Measurements from ENCODE around the gene TRAF5.

The TRAF5 gene

DNA sequence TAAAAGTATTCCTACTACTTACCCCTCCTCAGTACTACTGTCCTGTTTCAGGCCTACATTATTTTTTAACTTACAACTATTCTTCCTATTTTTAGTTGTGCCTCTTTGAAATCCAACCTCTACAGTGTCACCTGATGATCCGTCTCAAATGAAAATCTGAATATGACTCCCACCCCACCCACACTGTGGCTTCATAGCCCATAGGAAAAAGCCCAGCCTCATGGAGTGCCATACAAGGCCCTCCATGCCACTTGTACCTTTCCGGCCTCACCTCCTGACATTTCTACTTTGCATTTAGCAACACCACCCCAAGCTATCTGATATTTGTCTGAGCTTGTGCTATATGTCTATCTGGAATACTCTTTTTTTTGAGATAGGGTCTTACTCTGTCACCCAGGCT lies 49.3 kb downstream of the TRAF5 start:
- no peaks in the 10 kb centered on the region for H3K9me2 ChIP-seq (replicated peaks; ENCODE audit: low read depth, low read length)
- no peak for TF ChIP-seq EZH2phosphoT487 (IDR thresholded peaks at IDR 0.05; ENCODE audit: borderline replicate concordance)
- TF ChIP-seq, protein P1, sequence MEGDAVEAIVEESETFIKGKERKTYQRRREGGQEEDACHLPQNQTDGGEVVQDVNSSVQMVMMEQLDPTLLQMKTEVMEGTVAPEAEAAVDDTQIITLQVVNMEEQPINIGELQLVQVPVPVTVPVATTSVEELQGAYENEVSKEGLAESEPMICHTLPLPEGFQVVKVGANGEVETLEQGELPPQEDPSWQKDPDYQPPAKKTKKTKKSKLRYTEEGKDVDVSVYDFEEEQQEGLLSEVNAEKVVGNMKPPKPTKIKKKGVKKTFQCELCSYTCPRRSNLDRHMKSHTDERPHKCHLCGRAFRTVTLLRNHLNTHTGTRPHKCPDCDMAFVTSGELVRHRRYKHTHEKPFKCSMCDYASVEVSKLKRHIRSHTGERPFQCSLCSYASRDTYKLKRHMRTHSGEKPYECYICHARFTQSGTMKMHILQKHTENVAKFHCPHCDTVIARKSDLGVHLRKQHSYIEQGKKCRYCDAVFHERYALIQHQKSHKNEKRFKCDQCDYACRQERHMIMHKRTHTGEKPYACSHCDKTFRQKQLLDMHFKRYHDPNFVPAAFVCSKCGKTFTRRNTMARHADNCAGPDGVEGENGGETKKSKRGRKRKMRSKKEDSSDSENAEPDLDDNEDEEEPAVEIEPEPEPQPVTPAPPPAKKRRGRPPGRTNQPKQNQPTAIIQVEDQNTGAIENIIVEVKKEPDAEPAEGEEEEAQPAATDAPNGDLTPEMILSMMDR (conservative IDR thresholded peaks at IDR 0.05; ENCODE audit: low read length), result no peak
- H3K4me3 ChIP-seq (ENCODE audit: low read length, poor library complexity, severe bottlenecking), result no peak overlapping the region
- H3K4me1 ChIP-seq (ENCODE audit: insufficient read depth, low read length, poor library complexity, severe bottlenecking), result peaks cover 11% of the 10 kb centered on the region
- no peaks in the 10 kb centered on the region for H3K27me3 ChIP-seq (ENCODE audit: insufficient read depth, low read length, poor library complexity, severe bottlenecking)
- H3K9me3 ChIP-seq (ENCODE audit: insufficient read depth, low read depth, low read length), result no peaks in the 10 kb centered on the region
- no peaks in the 10 kb centered on the region for H3F3A ChIP-seq (ENCODE audit: low read depth)
- H2AFZ ChIP-seq (ENCODE audit: low read length), result no peak overlapping the region
- H3K9ac ChIP-seq (ENCODE audit: low read depth, low read length, poor library complexity, severe bottlenecking), result no peak overlapping the region
- no peaks in the 10 kb centered on the region for H4K20me1 ChIP-seq (ENCODE audit: insufficient read depth, low read length, poor library complexity, severe bottlenecking)
- peaks cover 56% of the 10 kb centered on the region; the same call in 1 of the 2 replicates for H3K36me3 ChIP-seq (ENCODE audit: insufficient read depth, low read length)
- no peaks in the 10 kb centered on the region for H3K79me2 ChIP-seq (ENCODE audit: insufficient read depth, low read length)
- H3K4me2 ChIP-seq (ENCODE audit: low read depth, low read length, poor library complexity, severe bottlenecking), result no peak overlapping the region

DNA sequence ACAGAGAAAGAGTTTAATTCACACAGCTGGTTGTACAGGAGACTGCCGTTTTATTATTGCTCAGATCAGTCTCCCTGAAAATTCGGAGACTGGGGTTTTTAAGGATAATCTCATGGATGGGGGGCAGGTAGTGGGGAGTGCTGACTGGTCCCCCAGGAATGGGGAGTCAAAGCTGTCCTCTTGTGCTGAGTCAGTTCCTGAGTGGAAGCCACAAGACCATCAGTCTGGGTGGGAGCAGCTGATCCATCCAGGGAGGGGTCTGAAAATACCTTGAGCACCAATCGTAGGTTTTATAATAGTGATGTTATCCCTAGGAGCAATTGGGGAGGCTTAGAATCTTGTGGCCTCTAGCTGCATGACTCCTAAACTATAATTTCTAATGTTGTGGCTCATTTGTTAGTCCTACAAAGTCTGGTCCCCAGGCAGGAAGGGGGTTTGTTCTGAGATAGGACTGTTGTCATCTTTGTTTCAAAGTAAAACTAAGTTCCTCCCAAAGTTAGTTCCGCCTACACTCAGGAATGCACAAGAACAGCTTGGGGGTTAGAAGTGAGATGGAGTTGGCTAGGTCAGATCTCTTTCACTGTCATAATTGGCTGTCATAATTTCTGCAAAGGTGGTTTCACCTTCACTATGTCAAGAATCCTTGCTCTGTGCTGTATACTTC lies 50.3 kb downstream of the TRAF5 start:
- Histone ChIP-seq H3K9me3 (ENCODE audit: insufficient read depth, low read depth, low read length) (no peaks in the 10 kb centered on the region), H3K9ac (ENCODE audit: low read depth, low read length, poor library complexity, severe bottlenecking) (no peak overlapping the region), H4K20me1 (ENCODE audit: insufficient read depth, low read length, poor library complexity, severe bottlenecking) (no peaks in the 10 kb centered on the region), H3K4me1 (ENCODE audit: insufficient read depth, low read length, poor library complexity, severe bottlenecking) (peaks cover 11% of the 10 kb centered on the region), H3K4me3 (ENCODE audit: low read length, poor library complexity, severe bottlenecking) (no peak overlapping the region), H3K27me3 (ENCODE audit: insufficient read depth, low read length, poor library complexity, severe bottlenecking) (no peaks in the 10 kb centered on the region), H2AFZ (ENCODE audit: low read length) (no peak overlapping the region), H3K36me3 (ENCODE audit: insufficient read depth, low read length) (peaks cover 47% of the 10 kb centered on the region; the same call in 1 of the 2 replicates), H3K4me2 (ENCODE audit: low read depth, low read length, poor library complexity, severe bottlenecking) (no peak overlapping the region), H3K9me2 (replicated peaks; ENCODE audit: low read depth, low read length) (no peaks in the 10 kb centered on the region), H3F3A (ENCODE audit: low read depth) (no peaks in the 10 kb centered on the region), H3K79me2 (ENCODE audit: insufficient read depth, low read length) (no peaks in the 10 kb centered on the region)
- TF ChIP-seq, protein P1 (conservative IDR thresholded peaks at IDR 0.05; ENCODE audit: low read length), result no peak
- no peak for TF ChIP-seq EZH2phosphoT487 (IDR thresholded peaks at IDR 0.05; ENCODE audit: borderline replicate concordance)

DNA sequence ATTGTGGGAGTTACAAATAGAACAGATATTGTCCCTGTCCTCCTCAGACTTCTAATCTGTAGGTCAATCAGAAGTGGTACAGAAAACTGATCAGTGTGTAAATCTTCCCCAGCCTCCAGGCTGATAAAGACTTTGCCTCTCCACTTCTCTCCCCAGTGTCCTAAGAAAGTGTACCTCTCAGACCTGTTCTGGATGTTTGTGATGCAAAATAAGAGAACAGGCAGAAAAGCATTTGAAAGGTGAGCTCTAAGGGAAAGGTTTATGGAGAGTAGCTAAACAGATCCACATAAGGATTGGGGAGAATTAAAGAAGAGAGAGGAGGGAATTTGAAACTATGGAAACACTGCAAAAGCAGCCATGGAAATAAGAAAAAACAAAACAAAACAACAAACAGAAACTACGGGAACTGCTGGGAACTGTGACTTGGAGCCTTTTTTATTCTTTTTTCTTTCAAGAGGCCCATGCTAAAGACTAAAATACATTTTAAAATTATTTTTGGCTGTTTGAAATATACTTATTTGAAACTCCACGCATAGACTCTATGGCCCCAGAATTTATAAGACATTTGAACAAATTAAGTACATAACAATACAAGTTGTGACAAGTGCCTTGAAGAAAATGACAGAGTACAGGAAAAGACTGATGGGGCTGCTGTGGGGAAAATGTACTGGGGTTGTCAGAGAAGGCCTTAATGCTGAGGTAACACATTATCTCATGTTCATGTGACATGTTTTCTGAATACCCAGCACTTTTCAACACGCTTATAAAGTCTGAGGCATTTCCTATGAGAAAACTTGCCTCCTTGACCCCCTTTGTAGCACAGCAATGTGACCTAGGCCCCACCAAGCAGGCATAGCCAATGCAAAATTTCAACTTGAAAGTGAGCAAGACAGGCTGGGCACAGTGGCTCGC lies 51.2 kb downstream of the TRAF5 start:
- Histone ChIP-seq H3K9ac (ENCODE audit: low read depth, low read length, poor library complexity, severe bottlenecking) (no peak overlapping the region), H3K9me2 (replicated peaks; ENCODE audit: low read depth, low read length) (no peaks in the 10 kb centered on the region), H3F3A (ENCODE audit: low read depth) (no peaks in the 10 kb centered on the region), H3K4me1 (ENCODE audit: insufficient read depth, low read length, poor library complexity, severe bottlenecking) (peaks cover 11% of the 10 kb centered on the region), H3K27me3 (ENCODE audit: insufficient read depth, low read length, poor library complexity, severe bottlenecking) (no peaks in the 10 kb centered on the region), H3K36me3 (ENCODE audit: insufficient read depth, low read length) (peaks cover 40% of the 10 kb centered on the region; the same call in 1 of the 2 replicates), H2AFZ (ENCODE audit: low read length) (no peak overlapping the region), H4K20me1 (ENCODE audit: insufficient read depth, low read length, poor library complexity, severe bottlenecking) (no peaks in the 10 kb centered on the region), H3K79me2 (ENCODE audit: insufficient read depth, low read length) (no peaks in the 10 kb centered on the region), H3K4me3 (ENCODE audit: low read length, poor library complexity, severe bottlenecking) (no peak overlapping the region), H3K9me3 (ENCODE audit: insufficient read depth, low read depth, low read length) (no peaks in the 10 kb centered on the region), H3K4me2 (ENCODE audit: low read depth, low read length, poor library complexity, severe bottlenecking) (no peak overlapping the region)
- TF ChIP-seq EZH2phosphoT487 (IDR thresholded peaks at IDR 0.05; ENCODE audit: borderline replicate concordance), result no peak
- TF ChIP-seq, protein P1 (conservative IDR thresholded peaks at IDR 0.05; ENCODE audit: low read length), result no peak
